HG03457 (cell line): ENCODE measurements around the gene SORCS1.

Experiments
- ATAC-seq: cut with Tn5 transposase; IDR thresholded peaks from one replicate; pipeline ENCODE4 v1.9.1; 2021; ENCODE audit warnings: moderate number of reproducible peaks; ENCODE audit not compliant: unreplicated experiment

Gene SORCS1

DNA sequence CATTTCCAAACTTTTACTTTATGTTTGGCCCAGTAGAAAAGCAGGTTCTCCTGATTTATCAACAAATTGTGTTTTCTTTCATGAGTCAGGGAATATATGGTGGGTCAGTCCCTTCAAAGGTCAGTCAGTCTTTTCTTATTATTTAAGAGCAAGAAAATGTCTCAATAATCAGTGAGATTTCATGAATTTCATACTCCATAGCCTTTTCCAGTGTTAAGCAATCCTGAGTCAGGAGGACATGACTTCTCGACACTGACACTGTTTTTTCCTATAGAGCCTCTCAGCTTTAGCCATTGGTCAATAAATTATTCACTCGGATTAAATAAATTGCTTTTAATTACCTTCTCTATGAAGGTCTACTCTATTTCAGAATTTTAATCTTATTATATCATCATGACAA lies 334.5 kb downstream of the SORCS1 start:
- no peak for ATAC-seq

DNA sequence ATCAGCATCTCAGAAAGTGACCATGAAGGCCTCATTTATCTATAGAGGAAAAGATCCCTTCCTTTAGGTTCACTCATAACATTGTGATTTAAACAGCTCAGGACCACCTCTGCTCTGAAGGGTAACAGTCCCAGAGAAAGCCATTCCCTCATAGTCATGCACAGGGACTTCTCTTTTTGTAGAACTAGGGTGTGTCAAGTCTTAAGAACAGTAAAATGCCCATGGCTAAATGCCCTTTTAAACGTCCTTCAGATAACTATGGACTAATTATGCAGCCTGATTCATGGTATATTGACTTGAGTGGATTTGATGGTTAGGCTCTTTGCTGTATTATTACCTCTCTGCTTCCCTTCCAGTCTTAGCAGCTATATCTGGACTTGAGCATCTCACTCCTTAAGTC lies 337.8 kb downstream of the SORCS1 start:
- no peak for ATAC-seq

DNA sequence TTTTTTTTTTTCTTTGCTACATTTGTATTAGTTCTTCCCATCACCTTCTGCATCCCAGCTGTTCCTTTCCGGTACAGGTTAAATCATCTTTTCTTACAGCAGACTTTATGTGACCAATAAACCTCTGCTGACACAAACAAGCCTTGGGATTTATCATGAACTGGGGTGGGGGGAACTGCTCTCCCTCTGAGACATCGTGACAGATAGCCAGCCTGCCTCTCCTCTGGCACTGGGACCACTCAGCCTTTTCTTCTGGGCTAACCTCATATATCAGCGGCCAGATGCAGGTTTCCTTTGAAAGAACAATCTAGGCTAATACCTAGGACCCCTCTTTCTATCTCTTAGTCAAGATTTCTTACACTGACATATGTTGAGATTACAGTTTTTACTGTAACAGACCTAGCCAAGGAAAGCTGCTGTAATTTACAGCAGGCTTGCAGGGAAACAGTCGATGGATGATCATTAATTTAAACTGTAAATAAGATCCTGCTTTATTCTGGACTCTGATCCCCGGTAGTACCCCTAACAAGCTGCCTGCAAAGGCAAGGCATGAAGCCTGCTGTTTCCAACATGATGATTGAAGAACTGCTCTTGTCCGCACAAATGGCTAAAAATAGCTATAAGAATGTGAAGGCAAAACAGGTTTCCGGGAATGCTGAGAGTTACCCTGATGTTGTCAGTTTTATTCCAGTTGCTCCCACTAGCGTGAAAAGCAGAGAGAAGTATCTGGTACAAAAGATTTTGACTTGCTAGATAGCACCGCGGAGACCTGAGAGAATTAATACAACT lies 338.7 kb downstream of the SORCS1 start:
- ATAC-seq = no peak

DNA sequence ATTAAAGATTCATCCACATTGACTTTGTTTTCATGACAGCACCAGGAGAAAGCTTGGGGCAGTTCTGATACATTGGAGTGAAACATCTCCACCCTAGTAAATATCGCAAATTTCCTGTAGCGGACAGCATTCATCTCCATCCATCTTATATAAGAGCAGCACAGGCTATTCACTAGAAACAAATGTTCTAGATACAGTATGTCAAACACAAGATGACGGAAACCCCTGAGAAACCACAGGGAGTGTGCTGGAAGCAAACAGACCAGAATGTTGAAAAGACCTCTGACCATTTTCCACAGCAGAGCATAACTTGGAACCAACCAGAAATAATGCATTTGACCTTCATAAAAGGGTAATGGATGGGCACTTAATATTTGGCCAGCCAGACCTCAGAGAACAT lies 343.9 kb downstream of the SORCS1 start:
- no peak for ATAC-seq

DNA sequence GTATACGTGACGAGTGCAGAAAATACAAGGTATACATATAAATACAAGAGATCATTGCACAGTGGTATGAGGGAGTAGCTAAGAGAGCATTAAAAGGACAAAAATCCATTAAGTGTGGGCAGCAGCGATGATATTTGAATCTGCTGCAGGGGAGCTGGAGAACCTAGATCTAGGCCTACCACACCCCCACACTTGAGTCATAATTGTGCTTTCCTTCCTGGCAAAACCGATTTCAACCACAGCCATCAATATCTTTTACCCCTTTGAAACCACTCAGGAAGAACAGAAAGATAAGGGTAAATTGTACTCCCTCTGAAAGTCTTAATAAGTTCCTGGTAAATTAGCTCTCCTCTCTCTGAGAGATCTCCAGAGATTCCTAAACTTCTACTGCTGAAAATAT lies 345.0 kb downstream of the SORCS1 start:
- ATAC-seq = no peak

DNA sequence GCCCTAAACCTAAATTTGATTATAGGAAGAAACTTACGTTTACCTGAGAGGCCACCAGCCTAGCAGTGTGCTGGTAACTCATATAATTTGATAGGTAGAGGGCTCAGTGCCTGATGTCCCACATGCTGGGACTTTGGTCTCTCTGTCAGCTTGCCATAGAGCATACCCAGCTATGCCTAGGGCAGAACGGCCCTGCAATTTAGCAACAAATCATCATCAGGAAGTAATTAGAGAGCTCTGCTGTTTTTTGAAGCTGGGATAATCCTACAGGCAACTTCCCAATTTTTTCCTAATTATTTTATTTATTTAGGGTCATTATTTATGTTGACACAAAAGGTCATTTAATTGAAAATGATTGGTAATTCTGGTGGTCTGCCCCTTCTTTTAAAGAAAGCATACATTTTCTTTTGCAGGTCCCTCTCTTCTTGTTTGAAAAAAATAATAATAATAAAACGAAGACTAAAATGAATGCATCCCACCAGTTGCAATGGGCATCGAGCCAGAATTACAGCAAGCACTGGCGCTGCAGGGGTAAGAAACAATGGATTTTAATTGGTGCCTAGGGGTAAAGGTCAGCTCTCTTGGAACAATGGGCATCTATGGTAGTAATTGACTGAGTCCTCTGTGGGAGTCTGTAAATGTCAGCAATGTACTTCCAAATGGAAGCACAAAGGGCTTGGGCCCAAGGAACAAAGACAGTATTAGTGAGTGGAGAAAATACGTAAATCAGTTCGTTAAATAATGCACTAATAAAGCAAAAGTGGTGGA lies 348.0 kb downstream of the SORCS1 start:
- ATAC-seq = no peak

DNA sequence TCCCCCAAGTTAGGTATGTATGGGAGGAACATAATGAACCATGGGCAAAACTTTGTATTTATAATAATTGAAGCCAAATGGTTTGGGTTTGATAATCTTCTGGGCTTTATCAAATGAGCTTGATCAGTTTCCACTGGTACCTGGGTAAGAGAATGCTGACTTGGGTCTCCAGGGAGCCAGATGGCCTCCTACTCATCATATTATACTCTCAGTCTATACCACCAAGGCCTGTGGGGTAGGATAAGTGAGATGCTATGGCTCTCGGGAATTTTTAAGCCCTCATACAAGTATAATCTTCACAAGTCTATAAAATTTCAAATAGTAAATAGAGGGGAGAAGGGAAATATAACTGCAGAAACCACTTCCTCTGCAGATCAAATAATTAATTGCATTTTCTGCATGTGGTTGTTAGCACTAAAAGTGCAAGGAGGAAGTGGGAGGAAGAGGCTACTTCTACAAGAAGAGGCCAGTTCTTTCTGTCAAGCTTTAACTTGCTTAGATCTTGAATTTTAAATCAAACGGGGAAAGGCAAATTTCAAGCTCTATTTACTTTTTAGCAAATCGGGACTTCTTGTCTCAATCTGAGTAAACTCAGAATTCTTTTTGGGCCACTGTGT lies 349.0 kb downstream of the SORCS1 start:
- no peak for ATAC-seq

DNA sequence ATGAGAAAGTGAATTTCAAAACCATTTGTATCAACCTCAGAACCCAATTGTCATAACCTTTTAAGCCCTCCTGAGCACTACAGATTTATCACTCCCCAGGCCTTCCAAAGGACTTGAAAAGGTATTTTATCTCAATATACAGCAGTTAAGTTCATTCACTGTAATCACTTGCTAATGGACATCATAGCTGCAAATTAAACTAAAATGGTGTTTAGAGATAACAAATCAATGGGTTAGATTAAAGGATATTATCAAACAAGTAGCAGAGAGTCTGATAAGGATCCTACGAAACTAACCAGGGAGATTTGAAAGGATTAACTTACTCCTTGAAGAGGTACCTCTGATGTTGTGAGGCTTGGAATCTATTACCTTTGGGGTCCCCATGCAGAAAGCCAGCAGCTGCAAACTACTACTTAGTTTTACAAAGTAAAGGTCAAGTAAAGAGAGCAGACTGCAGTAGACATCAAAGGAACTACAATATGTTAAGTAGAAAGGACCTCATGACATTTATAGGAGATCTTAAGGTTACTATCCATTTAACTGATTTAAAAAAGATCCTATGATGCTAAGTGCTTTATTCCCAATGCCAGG lies 359.4 kb downstream of the SORCS1 start:
- ATAC-seq = no peak

DNA sequence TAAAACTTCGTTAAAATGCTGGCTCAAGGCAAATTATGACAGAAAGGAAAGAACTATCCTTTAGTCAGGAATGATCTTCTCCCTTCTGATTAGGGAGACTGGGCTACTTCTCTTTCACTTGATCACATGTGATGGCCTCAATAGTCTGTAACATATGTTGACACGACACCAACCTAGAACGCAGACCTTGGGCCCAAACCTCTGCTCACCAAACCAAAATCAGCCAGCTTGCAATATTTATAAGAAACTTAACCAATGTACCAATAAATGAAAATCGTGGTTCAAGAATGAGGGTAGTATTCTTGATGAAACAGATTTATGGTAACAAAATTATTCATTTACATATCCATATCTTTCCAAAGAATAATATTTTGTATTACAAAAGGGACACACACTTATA lies 361.6 kb downstream of the SORCS1 start:
- ATAC-seq = no peak

DNA sequence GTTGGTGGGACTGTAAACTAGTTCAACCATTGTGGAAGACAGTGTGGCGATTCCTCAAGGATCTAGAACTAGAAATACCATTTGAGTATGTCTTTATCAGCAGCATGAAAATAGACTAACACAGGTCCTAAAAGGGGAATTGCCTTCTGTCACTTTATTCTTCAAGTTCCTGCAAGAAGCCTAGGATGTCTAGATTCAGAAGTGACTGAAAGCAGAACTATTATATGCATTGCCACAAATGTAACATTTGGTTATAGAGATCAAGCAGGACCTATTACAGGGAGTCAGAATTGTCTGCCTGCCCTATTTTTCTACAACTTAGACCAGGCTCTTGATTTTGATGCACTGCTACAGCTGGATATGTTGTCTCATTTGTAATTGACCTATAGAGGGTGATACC lies 364.7 kb downstream of the SORCS1 start:
- ATAC-seq = no peak

DNA sequence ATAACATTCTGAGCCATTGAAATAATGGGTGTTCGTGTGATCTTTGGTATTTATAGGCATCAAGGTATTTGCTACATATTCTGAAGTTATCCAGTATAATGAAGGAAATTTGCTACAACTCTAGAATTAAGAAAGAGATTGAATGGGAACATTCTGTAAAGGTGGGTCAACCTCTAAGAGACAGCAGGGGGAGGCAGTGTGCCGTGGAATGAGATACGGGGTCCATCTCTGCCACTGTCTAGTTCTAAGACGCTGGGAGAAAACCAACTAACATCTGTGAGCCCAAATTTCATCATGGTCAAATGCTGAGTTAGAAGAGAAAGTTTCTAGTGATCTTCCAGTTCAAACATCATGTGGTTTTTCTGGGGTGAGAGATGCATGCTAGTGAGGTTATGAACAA lies 368.9 kb downstream of the SORCS1 start:
- ATAC-seq = peak; percentile 80

DNA sequence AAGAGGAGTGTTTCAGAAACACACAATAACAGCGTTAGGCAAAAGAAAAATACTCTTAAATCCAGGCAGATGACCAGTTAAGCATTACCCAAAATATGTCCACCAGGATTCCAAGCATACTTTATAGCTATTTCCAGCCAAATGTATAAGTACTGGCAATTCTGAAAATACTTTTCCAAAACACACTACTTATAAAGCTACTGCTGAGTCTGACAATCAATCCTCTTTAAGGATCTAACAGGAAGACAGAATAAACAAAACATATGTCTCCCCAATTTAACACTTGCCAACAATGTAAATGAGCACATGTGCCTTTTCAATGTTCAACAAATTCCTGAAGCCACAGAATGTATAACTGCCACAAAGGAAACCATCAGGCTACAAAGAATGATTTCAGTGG lies 370.9 kb downstream of the SORCS1 start:
- no peak for ATAC-seq

DNA sequence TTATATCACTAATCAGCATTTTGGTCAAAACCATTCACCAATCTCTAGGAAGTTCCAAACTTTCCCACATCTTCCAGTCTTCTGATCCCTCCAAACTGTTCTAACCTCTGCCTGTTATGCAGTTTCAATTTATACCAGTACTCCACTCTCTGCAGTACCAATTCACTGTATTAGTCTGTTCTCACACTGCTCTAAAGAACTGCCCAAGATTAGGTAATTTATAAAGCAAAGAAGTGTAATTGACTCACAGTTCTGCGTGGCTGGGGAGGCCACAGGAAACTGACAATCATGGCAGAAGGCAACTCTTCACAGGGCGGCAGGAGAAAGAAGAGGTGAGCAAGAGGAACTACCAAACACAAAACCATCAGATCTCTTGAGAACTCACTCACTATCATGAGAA lies 374.9 kb downstream of the SORCS1 start:
- no peak for ATAC-seq

DNA sequence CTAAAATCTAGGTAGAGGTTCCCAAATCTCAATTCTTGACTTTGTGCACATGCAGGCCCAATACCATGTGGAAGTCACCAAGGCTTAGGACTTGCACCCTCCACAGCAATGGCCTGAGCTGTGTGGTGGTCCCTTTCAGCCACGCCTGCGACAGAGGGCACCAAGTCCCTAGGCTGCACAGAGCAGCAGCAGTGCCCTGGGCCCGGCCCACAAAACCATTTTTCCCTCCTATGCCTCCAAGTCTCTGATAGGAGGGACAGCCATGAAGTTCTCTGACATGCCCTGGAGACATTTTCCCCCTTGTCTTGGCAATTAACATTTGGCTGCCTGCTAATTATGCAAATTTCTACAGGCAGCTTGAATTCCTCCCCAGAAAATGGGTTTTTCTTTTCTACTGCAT lies 375.5 kb downstream of the SORCS1 start:
- ATAC-seq = no peak

DNA sequence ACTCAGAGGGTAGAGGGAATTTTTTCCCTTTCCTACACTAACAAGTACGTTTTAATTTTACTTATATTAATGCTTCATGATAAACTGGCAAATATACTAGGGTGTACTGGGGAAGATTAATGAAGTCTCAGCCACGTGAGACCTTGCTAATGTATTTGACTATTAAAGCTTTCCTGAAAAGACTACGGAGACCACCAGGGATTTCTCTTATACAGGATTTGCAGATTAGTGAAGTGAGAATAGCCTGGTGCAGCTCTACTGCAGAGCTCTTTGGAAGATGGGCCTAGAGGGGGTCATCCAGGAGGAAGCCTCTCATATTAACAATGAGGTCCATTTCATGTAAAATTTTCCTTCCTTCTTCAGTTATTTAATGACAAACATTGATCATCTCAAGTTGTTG lies 379.0 kb downstream of the SORCS1 start:
- ATAC-seq = no peak

DNA sequence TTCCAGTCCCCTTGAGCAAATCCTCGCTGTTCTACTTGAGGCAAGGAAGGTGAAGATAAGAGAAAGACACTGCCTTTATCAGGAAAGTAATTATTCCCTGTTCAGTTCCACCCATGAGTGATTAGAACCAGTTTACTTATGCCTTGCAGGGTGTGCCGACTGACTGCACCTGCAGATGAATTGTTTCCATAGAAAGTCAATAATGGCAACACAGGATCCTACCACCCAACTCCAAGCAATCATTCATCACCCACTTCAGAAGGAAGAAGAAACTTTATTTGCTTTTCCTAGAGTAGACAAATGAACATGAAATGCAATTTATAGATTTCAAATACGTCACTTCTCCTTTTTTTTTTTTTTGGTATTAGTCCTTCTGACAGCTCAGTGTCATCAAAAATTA lies 383.9 kb downstream of the SORCS1 start:
- ATAC-seq = no peak

DNA sequence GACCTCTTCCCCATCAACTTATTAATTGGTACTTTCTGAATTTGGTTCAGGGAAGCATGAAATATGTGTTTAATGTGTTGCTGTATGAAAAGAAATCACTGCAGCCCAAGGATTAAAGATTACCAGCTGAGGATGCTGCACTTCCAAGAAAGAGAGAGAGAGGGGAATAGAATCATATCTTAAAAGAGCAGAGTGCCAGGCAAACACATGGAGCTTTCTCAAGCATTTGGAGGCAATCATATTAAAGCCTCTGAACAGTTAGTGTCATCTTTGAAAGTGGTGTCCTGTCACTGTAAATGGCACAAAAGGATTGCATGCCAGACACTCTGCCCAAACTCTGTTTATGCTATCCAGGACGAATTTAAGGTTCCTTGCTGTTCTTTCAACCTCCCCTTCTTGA lies 386.7 kb downstream of the SORCS1 start:
- ATAC-seq = no peak

DNA sequence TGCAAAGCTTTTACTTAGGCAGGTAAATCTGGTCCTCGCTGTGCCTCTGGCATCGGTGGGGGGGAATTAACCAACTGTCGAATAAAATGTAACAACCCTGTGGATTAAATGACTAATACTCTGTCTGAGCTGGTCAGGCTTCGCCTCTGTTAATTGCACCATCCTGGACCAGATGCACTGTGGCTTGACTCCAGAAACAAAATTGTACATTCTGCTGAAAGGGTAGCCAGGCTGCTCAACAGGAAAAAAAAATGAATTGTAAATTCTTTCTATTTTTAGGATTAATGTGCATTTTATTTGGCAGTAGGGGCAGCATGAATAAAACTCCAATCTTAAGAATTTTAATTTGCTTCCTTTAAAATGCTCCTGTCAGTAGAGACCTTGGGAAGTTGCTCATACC lies 389.4 kb downstream of the SORCS1 start:
- ATAC-seq = no peak

DNA sequence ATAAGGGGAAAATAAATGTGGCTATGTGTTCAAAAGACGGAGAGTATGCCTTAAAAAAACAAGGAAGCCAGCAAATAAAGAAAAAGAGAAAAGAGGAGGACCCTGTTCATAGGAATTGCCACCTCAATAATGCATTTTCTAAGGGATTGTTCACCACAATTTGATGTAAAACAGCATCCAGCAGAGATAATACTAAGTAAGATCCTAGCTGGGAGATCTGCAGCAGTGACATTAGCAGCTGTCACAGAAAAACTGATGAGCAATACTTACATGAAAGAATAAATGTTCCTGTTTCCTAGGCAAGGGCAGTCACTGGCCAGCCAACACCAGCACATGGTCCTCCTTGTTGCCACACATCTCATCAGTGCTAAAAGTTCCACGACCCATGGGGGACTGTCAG lies 391.5 kb downstream of the SORCS1 start:
- ATAC-seq = no peak

DNA sequence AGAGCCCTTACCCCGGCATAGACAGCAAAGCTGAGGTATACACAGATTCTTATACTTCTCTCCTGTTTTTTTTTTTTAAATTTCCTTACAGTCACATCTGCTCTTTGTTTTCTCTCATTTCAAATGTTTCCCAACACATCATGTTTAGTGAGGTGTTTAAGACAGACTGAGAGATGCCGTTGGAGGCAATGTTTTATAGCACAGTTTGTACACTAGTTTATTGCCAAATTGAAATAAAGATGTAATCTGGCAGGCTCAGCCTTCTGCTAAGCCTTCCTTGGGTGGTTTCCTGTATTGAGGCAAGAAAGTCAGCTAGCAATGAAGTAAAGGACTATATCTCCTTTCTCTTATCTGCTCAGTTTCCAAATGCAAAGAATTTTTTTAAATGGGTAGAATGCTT lies 393.4 kb downstream of the SORCS1 start:
- ATAC-seq = no peak

DNA sequence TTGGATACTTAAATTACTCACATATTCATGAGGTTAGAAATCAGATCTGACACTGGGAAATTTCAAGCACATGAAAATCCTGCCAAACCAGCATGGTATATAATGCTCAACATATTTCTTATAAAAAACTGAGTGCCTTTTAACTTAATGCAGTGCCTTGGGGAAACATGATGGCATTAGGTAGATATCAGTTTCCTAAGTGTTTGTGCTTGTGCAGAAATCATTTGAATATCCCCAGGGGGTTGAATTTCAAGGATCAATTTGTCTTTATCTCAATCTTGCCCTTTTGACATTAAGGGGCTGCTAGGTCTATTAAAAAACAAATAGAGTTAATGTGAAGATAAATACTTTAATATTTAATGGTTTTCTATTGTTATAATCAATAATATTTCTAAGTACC lies 396.3 kb downstream of the SORCS1 start:
- ATAC-seq = no peak

DNA sequence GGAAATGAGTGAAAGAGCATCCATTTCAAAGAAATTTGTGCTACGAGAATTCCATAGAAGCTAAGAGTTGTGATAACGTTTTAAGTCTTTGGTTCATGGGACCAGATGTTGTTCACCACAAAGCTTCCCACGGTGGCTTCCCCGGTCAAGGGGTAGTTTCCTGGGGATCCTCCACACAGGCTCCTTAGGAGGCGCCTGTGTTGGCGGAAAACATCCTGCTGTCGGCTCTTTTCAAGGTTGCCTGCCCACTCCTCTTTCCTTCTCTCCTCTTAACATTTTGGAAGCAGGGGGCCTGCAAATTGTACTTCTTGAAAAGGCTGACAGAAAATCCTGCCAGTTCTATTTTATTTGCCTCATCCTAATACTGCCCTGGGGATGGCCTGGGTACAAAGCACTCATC lies 398.6 kb downstream of the SORCS1 start:
- ATAC-seq = no peak
